GM12878 (cell line): ENCODE measurements around the gene C19orf38. TPM values are rescaled to one million over a fixed set of nuclear protein-coding genes. Genes with fewer than 3 reads are reported as not detected.
A peak's percentile ranks its signal among the peaks of the same experiment; 100 is the strongest.

Experiments
- ATAC-seq: fragments of 200-7000 bp; cut with Tn5 transposase; 3 replicates; pipeline ENCODE4 v1.9.1; 2020; ENCODE audit warnings: mild to moderate bottlenecking, moderate library complexity
- BruUV-seq: library from RNA; stranded (reverse); fragments of 400-500 nt; replicated peaks from 2 replicates; lab custom pipeline; 2021; lab: Mats Ljungman, UMichigan
- CTCF ChIA-PET: fragments of 300-600 bp; sonication (Branson Sonifier 250); formaldehyde crosslinking; extraction: SDS; loops from one replicate; lab custom pipeline; 2021; ENCODE audit warnings: inconsistent platforms; lab: Yijun Ruan, JAX
- POLR2A ChIA-PET: fragments of 350-600 bp; formaldehyde crosslinking; extraction: SDS; loops from one replicate; lab custom pipeline; 2021; ENCODE audit warnings: inconsistent platforms; lab: Charles Lee
- RAD21 ChIA-PET: fragments of 300-600 bp; sonication (Branson Sonifier 250); formaldehyde crosslinking; loops from one replicate; lab custom pipeline; 2023; ENCODE audit warnings: antibody characterized with exemption; ENCODE audit not compliant: unreplicated experiment; lab: Charles Lee
- SMC1A ChIA-PET: fragments of 300-600 bp; sonication (Branson Sonifier 250); formaldehyde crosslinking; loops from one replicate; lab custom pipeline; 2023; ENCODE audit not compliant: unreplicated experiment, uncharacterized antibody; lab: Charles Lee
- DNase-seq: peaks from one replicate; pipeline ENCODE4 v3.0.0-alpha.2; 2011; ENCODE audit warnings: low read depth, low spot score
- FAIRE-seq: peaks from 3 replicates; lab custom pipeline; 2011; peaks lifted over from hg19 to GRCh38; lab: Jason Lieb, UNC
- H2AFZ ChIP-seq: 2 replicates; pipeline ENCODE4 v1.6.0; 2011; ENCODE audit warnings: low read depth, low read length, control low read depth; ENCODE audit not compliant: control insufficient read depth
- H3K27ac ChIP-seq: 2 replicates; pipeline ENCODE4 v1.5.1; 2011; ENCODE audit warnings: control low read depth; ENCODE audit not compliant: control insufficient read depth, insufficient read depth
- H3K27me3 ChIP-seq, 2 experiments: replicated peaks in 1 of 2; 2 replicates each; pipeline versions ENCODE4 v1.6.0 to v1.6.1; 2011; ENCODE audit warnings: low read length in 1 of 2; ENCODE audit not compliant: control insufficient read depth in 2 of 2, insufficient read depth in 2 of 2
- H3K36me3 ChIP-seq, 2 experiments: 2 replicates each; pipeline ENCODE4 v1.5.1; 2011; ENCODE audit warnings: low read length in 1 of 2; ENCODE audit not compliant: control insufficient read depth in 2 of 2, insufficient read depth in 2 of 2
- H3K4me1 ChIP-seq: 2 replicates; pipeline ENCODE4 v1.6.1; 2011; ENCODE audit warnings: mild to moderate bottlenecking, low read length, moderate library complexity, mixed read lengths; ENCODE audit not compliant: control insufficient read depth, insufficient read depth
- H3K4me2 ChIP-seq: 2 replicates; pipeline ENCODE4 v1.6.0; 2011; ENCODE audit warnings: control low read depth; ENCODE audit not compliant: control insufficient read depth, insufficient read depth
- H3K4me3 ChIP-seq: fragments of 200-600 bp; sonication (generic); 2 replicates; pipeline ENCODE4 v1.5.1; 2016
- H3K79me2 ChIP-seq: 2 replicates; pipeline ENCODE4 v1.6.0; 2011; ENCODE audit warnings: low read length; ENCODE audit not compliant: control insufficient read depth, insufficient read depth
- H3K9ac ChIP-seq: 2 replicates; pipeline ENCODE4 v1.8.0; 2011; ENCODE audit warnings: low read length, control low read depth, mixed read lengths; ENCODE audit not compliant: control insufficient read depth, insufficient read depth
- H3K9me3 ChIP-seq: replicated peaks from 3 replicates; pipeline ENCODE4 v1.5.1; 2011; ENCODE audit warnings: mild to moderate bottlenecking, low read length; ENCODE audit not compliant: control insufficient read depth, insufficient read depth
- H4K20me1 ChIP-seq: 2 replicates; pipeline ENCODE4 v1.6.0; 2011; ENCODE audit not compliant: control insufficient read depth, insufficient read depth
- DPF2 ChIP-seq: fragments of 450-650 bp; IDR thresholded peaks from 2 replicates; pipeline ENCODE4 v1.6.1; 2017; ENCODE audit warnings: mild to moderate bottlenecking
- EZH2 ChIP-seq: IDR thresholded peaks from 2 replicates; pipeline ENCODE4 v1.6.1; 2012; ENCODE audit warnings: low read depth, mild to moderate bottlenecking, control low read depth, inconsistent platforms, low read length, borderline replicate concordance; ENCODE audit not compliant: control insufficient read depth
- NFYB ChIP-seq: IDR thresholded peaks from 2 replicates; pipeline ENCODE4 v1.6.1; 2011; ENCODE audit warnings: low read depth, mild to moderate bottlenecking, low read length, improper control_type of control experiment, moderate library complexity; ENCODE audit not compliant: insufficient read depth
- POLR2A ChIP-seq: IDR thresholded peaks from 2 replicates; pipeline ENCODE4 v1.6.1; 2011; ENCODE audit warnings: low read depth, mild to moderate bottlenecking, low read length
- SMARCA5 ChIP-seq: fragments of 450-650 bp; IDR thresholded peaks from 2 replicates; pipeline ENCODE4 v1.6.1; 2017; ENCODE audit warnings: mild to moderate bottlenecking
- WGBS: methylation state at CpG from one replicate; pipeline ENCODE4 v1.1.6; 2016; ENCODE audit warnings: low lambda C conversion rate; ENCODE audit not compliant: insufficient replicate concordance, insufficient coverage; ENCODE audit errors: missing lambda C conversion rate; 5-methylcytosine and 5-hydroxymethylcytosine counted together
- in situ Hi-C: fragments of 300-500 bp; cut with MboI; formaldehyde crosslinking; loops from 9 replicates; pipeline ENCODE4 v1.14.3; 2018; ENCODE audit warnings: mixed read lengths
- intact Hi-C: fragments of 100-400 bp; cut with micrococcal nuclease; formaldehyde crosslinking; loops from one replicate; pipeline ENCODE4 v1.14.2; 2022; ENCODE audit not compliant: unreplicated experiment
- polyA plus RNA-seq, 11 experiments: library from polyadenylated mRNA; depleted of rRNA in 4 of 11; unstranded in 6 of 11; stranded (reverse) in 5 of 11; fragments of >200 nt; fragmentation: Nextera tagmentation in 4 of 11; fragmentation: Illumina TruSeq in 1 of 11; extraction: Ambion mirVana in 4 of 11; extraction: Trizol in 1 of 11; gene quantifications; 1 replicate in 1 of 11; 2 replicates in 10 of 11; pipeline versions ENCODE4 v1.2.1 to v1.2.3, GENCODE V29; 2011 to 2016; ENCODE audit warnings: inconsistent platforms in 2 of 11, missing spikeins in 2 of 11, low read depth in 1 of 11
- total RNA-seq, 4 experiments: library from RNA; depleted of rRNA in 3 of 4; stranded (reverse); fragments of >200 nt in 3 of 4; fragmentation: Illumina TruSeq in 1 of 4; extraction: Trizol in 1 of 4; gene quantifications; 2 replicates each; pipeline versions ENCODE4 v1.2.1 to v1.2.3, GENCODE V29; 2013 to 2021
- TF ChIP-seq, protein P1 (sequence below): IDR thresholded peaks from 2 replicates; pipeline ENCODE4 v1.6.1; 2011; ENCODE audit warnings: borderline replicate concordance, low read depth, mild to moderate bottlenecking, moderate library complexity, low read length; ENCODE audit not compliant: insufficient read depth, poor library complexity, severe bottlenecking

C19orf38 gene
- total and polyA plus RNA-seq, 10 of the 15 experiments (the other 5 are each of a cell fraction or from before 2014, with no cell fraction given), result 2.6 to 7.5 (median 5.0) TPM

- TF ChIP-seq DPF2 (no peak), SMARCA5 (no peak)
Observed at GRCh38 chr19:10911579-10912363, 63.6 kb downstream of the C19orf38 start (continued).

- no peak overlapping the region for H3K9ac ChIP-seq
- no peaks in the 10 kb centered on the region for H3K79me2 ChIP-seq
- no peak overlapping the region for H3K27ac ChIP-seq
- FAIRE-seq (no peak), DNase-seq (no peak), ATAC-seq (no peak)
- POLR2A ChIA-PET, result no interaction called here
- H2AFZ ChIP-seq, result no peak overlapping the region
- peaks cover 15 to 53% of the 10 kb centered on the region in 2 experiments for H3K36me3 ChIP-seq
- CTCF ChIA-PET, result no interaction called here
- H4K20me1 ChIP-seq, result no peaks in the 10 kb centered on the region
- SMC1A ChIA-PET, result interaction anchor here (1.2 kb wide), 1 partner anchor 49 kb away, joined by 3 read pairs; no protein-coding TSS in a partner anchor
- BruUV-seq, result no TSS peak
- H3K4me3 ChIP-seq, result no peak overlapping the region
- no peaks in the 10 kb centered on the region for H3K27me3 ChIP-seq
- intact Hi-C loops, result no loop called here
- TF ChIP-seq POLR2A (peak; percentile 41; the same call in 1 of the 2 replicates), EZH2 (no peak), NFYB (no peak)
- TF ChIP-seq, protein P1, sequence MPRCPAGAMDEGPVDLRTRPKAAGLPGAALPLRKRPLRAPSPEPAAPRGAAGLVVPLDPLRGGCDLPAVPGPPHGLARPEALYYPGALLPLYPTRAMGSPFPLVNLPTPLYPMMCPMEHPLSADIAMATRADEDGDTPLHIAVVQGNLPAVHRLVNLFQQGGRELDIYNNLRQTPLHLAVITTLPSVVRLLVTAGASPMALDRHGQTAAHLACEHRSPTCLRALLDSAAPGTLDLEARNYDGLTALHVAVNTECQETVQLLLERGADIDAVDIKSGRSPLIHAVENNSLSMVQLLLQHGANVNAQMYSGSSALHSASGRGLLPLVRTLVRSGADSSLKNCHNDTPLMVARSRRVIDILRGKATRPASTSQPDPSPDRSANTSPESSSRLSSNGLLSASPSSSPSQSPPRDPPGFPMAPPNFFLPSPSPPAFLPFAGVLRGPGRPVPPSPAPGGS, result no peak
- RAD21 ChIA-PET, result no interaction called here
- WGBS, result 98% methylated on average over 18 of the region's 18 CpGs
- in situ Hi-C loops, result no loop called here
- no peaks in the 10 kb centered on the region for H3K4me1 ChIP-seq
- no peak overlapping the region for H3K4me2 ChIP-seq
- H3K9me3 ChIP-seq, result no peaks in the 10 kb centered on the region
Observed at GRCh38 chr19:10912619-10913018, 64.4 kb downstream of the C19orf38 start.
